ENCODE data around the gene IGSF23. TPM values are rescaled to one million over a fixed set of nuclear protein-coding genes. Genes with fewer than 3 reads are reported as not detected.
A peak's percentile ranks its signal among the peaks of the same experiment; 100 is the strongest.

Gene IGSF23
- polyA plus RNA-seq, 5 donors: 0.31 to 0.33 TPM; not detected in 3

GRCh38 chr19:44641501-44642265 is 28.3 kb downstream of the IGSF23 start:
- no peak for DNase-seq

DNA sequence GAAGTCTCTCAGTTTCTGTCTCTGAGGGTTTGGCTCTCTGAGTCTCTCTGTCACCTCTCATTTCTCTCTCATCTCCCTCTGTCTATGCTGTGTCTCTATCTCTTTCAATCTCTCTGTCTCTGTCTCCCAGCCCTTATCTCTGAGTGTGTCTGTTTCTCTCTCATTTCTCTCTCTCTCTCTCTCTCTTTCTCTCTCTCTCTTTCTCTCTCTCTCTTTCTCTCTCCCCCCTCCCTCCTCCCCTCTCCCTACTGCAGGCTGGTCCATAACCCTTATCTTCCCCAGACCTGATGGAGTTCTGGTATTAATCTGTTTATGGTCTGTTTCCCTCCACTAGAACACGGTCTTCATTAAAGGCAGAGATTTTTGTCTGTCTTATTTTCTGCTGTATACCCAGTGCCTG is 29.0 kb downstream of the IGSF23 start:
- DNase-seq: no peak

DNA sequence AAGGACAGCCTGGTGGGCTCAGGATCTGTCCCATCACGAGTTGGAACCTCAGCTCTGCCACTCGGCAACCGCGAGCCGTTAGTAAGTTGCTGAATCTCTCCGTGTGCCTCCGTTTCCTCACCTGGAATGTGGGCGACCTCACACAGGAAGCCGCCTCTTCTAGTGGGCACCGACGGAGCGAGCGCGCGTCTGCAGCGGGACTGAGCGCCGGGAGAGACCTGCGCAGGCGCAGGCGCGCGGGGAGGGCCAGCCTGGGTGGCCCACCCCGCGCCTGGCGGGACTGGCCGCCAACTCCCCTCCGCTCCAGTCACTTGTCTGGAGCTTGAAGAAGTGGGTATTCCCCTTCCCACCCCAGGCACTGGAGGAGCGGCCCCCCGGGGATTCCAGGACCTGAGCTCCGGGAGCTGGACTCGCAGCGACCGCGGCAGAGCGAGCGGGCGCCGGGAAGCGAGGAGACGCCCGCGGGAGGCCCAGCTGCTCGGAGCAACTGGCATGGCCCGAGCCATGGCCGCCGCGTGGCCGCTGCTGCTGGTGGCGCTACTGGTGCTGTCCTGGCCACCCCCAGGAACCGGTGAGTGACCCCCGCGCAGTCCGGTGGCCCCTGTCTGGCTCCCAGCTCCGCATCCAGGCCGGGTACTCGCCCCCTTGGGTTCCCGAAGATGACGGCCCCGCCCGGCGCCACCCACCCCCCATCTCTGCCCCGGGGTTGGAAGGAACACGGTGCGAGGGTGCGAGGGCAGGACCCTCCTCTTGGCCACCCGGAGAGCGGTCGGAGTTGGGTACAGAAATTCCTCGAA is 30.4 kb downstream of the IGSF23 start, which contains the start of gene PVR:
PVR (plus strand) TSS at position 306 of the 797 bp plus-strand sequence; CDS start at position 493, 187 bp downstream.
- peak; percentile 75 to 77 for DNase-seq

DNA sequence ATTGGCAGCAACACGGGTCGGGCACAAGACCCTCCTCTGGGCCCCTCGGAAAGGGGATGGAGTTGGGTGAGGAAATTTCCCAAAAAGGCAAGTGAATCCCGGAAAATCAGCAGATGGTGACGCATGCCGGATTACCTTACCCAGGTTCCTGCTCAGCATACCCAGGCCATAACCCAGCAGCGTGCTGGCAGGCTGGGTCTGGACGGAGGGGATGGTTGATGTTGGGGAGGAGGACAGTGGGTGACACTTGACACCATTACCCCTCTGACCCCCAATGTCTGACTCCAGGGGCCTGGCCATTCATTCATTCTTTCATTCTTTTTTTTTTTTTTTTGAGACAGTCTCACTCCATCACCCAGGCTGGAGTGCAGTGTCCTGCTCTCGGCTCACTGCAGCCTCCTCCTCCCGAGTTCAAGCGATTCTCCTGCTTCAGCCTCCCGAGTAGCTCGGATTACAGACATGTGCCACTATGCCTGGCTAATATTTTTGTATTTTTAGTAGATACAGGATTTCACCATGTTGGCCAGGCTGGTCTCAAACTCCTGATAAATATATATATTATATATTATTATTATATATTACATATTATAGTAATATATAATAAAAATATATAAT is 31.1 kb downstream of the IGSF23 start:
- DNase-seq: peak in 1 of 2 donors; percentile 38

DNA sequence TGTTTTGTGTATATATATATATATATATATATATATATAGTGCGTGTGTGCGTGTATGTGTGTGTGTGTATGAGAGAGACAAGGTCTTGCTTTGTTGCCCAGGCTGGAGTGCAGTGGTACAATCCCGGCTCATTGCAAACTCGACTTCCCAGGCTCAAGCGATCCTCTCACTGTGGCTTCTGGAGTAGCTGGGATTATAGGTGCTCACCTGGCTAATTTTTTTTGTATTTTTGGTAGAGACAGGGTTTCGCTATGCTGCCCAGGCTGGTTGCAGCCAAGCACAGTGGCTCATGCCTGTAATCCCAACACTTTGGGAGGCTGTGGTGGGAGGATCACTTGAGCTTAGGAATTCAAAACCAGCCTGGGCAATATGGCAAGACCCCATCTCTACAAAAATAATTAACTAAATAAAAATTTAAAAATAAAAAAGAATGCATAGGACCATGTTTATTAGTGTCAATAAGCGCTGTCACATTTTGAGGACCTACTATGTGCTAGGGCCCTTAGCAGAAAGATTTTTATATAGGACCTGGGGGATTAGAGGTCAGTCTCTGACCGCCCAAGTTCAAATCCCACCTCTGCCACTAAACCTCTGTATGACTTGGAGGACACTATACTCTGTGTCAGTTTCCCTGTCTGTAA is 32.2 kb downstream of the IGSF23 start:
- DNase-seq: no peak

DNA sequence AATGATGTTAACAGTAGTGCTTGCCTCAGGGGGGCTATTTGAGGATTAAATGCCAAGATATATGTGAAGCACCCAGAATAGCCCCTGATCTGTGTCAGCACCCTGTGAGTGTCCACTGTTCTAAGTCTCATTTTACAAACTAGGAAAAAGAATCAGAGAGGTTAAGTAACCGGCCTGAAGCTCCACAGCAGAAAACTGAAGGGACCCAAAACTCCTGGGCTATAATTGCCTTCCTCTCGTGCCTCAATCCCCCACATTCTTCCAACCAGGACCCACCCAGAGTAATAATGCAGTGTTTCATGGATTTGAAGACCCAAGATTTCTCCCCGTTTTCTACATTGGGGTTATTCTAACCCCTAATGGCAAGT is 32.7 kb downstream of the IGSF23 start:
- no peak for DNase-seq

DNA sequence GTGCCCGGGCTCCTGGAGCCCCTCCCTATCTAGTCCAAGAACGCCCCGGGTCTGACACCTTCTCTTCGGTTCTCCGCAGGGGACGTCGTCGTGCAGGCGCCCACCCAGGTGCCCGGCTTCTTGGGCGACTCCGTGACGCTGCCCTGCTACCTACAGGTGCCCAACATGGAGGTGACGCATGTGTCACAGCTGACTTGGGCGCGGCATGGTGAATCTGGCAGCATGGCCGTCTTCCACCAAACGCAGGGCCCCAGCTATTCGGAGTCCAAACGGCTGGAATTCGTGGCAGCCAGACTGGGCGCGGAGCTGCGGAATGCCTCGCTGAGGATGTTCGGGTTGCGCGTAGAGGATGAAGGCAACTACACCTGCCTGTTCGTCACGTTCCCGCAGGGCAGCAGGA is 33.8 kb downstream of the IGSF23 start:
- DNase-seq: no peak

DNA sequence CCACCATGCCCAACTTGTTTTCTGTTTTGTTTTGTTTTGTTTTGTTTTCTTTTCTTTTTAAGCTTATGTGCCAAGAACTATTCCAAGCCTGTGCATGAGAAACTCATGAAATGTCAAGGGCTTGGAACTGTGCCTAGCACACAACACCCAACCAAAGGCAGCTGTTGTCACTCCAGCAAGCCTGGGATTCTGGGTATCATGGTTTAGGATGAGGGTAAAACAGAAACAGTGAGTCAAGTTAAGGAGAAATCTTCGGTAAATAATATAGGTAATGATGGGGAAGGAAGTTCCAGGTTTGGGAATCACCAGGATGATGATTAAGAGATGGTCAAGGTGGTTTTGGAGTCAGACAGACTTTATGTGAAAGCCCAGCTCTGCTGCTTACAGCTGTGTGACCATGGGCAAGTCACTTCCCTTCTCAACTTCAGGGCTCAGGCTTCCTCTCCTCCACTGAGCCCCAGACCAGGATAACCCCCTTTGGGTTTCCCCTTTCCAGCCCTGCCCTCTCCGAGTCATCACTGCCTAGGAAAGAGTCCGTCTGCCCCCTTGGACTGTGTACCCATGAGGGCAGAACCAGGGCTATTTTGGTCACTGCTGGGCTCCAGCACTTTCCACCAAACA is 35.4 kb downstream of the IGSF23 start:
- DNase-seq: peak; percentile 71 to 79

DNA sequence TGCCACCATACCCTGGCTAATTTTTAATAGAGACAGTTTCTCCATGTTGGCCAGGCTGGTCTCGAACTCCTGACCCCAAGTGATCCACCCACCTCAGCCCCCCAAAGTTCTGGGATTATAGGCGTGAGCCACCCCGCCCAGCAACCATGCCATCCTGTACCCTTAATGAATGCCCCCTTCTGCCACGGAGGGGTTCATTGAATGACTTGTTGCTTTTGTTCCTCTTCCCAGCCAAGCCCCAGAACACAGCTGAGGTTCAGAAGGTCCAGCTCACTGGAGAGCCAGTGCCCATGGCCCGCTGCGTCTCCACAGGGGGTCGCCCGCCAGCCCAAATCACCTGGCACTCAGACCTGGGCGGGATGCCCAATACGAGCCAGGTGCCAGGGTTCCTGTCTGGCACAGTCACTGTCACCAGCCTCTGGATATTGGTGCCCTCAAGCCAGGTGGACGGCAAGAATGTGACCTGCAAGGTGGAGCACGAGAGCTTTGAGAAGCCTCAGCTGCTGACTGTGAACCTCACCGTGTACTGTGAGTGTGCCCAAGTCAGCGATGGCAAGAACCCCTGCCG is 36.3 kb downstream of the IGSF23 start:
- no peak for DNase-seq

- no peak for DNase-seq
Measured at GRCh38 chr19:44653343-44653742, 40.0 kb downstream of the IGSF23 start.

DNA sequence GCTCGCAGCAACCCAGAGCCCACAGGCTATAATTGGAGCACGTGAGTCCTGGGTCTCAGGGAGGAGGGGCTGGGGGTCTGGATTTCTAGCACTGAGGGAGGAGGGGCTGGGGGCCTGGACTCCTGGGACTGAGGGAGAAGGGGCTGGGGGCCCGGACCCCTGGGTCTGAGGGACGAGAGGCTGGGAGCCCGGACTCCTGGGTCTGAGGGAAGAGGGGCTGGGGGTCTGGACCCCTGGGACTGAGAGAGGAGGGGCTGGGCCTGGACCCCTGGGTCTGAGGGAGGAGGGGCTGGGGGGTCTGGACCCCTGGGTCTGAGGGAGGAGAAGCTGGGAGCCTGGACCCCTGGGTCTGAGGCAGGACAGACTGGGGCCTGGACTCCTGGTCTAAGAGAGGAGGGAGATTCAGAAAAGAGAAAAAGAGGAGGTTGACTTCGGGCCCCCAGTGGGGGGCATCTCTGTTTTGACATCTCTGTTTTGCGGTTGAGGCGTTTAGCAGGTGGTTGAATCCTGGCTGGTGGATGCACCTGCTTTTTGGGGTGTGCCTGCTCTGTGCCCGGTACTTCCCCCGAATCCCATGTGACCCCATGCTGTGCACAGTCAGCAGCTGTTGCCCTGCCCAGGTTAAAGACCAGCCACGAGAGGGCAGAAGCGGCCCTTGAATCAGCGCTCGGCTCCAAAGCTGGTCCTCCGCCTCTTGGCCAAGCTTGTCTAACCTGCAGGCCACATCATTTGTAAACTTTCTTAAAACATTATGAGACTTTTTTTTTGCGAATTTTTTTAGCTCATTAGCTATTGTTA is 40.8 kb downstream of the IGSF23 start:
- no peak for DNase-seq

DNA sequence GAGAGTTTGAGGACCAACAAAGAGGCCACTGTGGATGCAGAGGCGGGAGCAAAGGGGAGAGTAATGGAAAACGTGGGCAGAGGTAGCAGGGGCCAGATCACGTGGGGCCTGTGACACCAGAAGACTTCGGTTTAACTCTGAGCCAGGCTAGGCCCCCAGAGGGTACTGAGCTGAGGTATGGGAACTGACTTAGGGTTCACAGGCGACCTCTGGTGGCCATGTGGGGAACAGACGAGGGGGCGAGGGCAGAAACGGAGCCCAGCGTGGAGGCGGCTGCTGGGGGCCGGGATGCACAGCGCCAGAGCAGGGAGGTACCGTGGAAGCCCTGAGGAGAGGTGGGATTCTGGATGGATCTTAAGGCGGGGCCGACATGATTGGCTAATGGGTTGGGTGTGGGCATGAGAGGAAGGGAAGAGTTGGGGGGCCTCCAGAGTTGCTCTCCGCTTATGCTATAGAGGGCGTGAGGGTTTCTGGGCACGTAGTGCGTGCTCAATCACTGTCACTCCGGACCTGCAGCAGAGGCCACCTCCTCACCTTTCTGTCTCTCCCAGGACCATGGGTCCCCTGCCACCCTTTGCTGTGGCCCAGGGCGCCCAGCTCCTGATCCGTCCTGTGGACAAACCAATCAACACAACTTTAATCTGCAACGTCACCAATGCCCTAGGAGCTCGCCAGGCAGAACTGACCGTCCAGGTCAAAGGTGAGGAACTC is 44.0 kb downstream of the IGSF23 start:
- peak; percentile 23 to 48 for DNase-seq

DNA sequence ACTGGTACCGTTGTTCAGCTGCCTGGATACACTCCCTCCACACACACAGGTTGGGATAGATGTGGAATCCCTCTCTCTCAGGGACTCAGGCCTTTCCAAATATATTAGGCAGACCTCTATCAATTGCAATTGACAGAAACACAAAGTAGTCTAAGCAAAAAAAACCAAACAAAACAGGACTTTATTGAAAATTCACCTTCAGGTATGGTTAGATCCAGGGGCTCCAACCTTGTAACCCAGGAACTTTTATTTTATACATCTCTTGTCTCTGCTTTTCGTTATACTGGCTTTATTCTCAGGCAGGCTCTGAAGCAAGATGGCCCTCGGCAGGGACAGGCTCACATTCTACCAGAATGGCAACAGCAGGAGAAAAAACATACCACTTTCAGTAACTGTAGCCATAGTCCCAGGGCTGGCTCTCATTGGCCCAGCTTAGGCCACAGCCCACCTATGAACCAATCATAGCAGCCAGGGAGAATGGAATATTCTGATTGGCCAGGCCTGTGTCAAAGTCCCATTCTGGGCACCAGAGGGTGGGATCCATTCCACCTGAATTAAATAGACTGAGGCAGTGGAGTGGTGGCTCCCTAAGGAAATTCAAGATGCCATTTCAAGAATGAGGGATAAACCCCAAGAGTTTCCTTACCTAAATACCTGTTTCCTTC is 44.8 kb downstream of the IGSF23 start:
- no peak for DNase-seq

- DNase-seq: no peak
Measured at GRCh38 chr19:44660081-44660480, 46.7 kb downstream of the IGSF23 start.

DNA sequence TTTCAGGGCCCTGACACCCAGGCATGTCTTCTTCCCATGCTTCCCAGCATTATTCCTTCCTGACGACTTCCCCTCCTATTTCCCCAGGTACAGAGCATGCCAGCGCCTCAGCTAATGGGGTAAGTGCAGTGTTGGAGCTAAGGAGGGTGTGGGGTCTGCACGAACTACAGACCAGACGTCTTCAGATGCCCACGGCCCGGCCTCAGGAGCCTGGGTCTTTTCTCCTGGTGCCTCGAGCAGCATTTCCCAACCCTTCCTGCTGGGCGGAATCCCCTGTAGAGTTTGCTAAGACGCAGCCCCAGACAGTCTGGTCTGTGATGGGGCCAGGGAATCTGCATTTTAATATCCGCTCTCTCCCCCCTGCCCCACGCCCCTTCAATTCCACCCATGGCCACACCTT is 47.8 kb downstream of the IGSF23 start:
- no peak for DNase-seq

GRCh38 chr19:44661904-44662303 is 48.5 kb downstream of the IGSF23 start:
- no peak for DNase-seq

- DNase-seq: no peak
Measured at GRCh38 chr19:44662691-44663385, 49.5 kb downstream of the IGSF23 start.

DNA sequence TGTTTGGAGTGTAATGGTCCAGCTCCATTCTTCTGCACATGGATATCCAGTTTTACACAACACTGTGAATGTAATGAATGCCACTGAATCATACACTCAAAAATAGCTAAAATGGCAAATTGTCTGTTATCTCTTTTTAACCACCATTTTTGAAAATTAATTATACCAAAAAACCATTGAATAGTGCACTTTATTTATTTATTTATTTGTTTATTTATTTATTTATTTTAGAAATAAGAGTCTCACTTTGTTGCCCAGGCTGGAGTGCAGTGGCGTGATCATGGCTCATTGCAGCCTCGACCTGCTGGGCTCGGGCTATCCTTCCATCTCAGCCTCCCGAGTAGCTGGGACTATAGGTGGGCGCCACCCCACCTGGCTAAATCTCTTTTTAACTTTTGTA is 50.6 kb downstream of the IGSF23 start:
- no peak for DNase-seq

DNA sequence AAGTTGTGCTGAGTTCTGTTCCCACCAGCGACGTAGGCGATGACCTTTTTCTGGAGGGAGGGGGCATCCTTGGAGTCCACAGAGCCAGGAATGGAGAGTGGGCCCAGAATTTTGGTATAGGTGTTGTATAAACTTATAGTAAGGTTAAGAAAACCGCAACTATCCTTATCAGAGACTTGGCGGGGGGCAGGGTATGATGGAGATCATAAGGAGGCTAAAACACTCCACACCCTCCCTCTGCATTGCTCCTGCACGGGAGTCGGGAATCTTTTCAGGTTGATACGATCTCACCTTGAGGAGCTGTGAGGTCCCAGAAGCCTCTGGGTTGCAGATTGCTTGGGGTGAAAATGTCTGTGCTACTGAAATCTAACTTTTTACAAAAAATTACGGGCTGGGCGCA is 51.6 kb downstream of the IGSF23 start:
- no peak for DNase-seq

Measured in right lung (tissue), 5 donors.